ENCODE measurements around the gene CERKL. TPM values are rescaled to one million over a fixed set of nuclear protein-coding genes. Genes with fewer than 3 reads are reported as not detected.

The CERKL gene
- total and polyA plus RNA-seq, 2 of the 13 experiments (the other 11 are each of a cell fraction or from before 2014, with no cell fraction given), result not detected

DNA sequence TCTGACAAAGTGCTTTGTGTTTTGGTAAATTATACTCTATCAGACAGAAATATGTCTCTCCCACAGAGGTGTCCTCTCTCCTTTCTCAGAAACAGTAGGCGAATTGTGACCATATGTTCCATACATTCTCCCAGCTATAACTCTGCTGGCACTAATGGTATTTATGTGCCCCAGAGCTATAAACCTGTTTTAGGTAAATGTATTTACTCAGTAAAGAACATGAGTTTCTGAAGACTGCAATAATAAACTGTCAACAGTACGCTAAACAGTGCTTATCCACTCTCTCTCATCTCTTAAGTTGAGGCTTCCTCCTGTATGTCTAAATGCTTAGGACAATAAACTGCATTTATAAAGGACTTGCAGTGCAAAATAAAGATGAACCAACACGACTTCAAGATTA lies 141.2 kb downstream of the CERKL start:
- no peak overlapping the region for H2AFZ ChIP-seq (ENCODE audit: low read length)
- FAIRE-seq, result no peak
- intact Hi-C loops (cut with micrococcal nuclease; ENCODE audit: unreplicated experiment), result no loop called here
- no peaks in the 10 kb centered on the region for H3K27me3 ChIP-seq (ENCODE audit: control insufficient read depth in 1 of 2, insufficient read depth in 2 of 2, low read length in 2 of 2)
- ChIA-PET POLR2A (no interaction called here), CTCF (ENCODE audit: low intra/inter-chr PET ratio, low total read pairs) (no interaction called here)
- no TSS peak for BruUV-seq (replicated peaks)
- in situ Hi-C loops (cut with HindIII; ENCODE audit: extremely low pct_ligation_motif_present, low pct_unique_long_range_greater_than_20kb), result no loop called here
- no peak overlapping the region for H3K9ac ChIP-seq (ENCODE audit: insufficient read depth, low read depth, low read length)
- no peaks in the 10 kb centered on the region for H3K36me3 ChIP-seq (replicated peaks in 1 of 2; ENCODE audit: control insufficient read depth in 1 of 2, insufficient read depth in 2 of 2, low read length in 2 of 2)
- under 1% methylated on average over 3 of the region's 3 CpGs for WGBS (ENCODE audit: low lambda C conversion rate)
- no peaks in the 10 kb centered on the region for H4K20me1 ChIP-seq (ENCODE audit: insufficient read depth, low read length)
- no peaks in the 10 kb centered on the region for H3K9me3 ChIP-seq (ENCODE audit: low read length)
- no peak for DNase-seq (ENCODE audit: low spot score)
- no peak overlapping the region for H3K4me2 ChIP-seq (ENCODE audit: low read depth, low read length)
- H3K79me2 ChIP-seq (ENCODE audit: insufficient read depth, low read length), result no peaks in the 10 kb centered on the region
- no peak overlapping the region for H3K4me3 ChIP-seq (replicated peaks in 1 of 3; ENCODE audit: insufficient read depth in 1 of 3, low read depth in 2 of 3, low read length in 3 of 3)
- H3K27ac ChIP-seq (ENCODE audit: extremely low read length, insufficient read depth, low read length), result no peak overlapping the region
- no peak for ATAC-seq
- H3K4me1 ChIP-seq (ENCODE audit: insufficient read depth, low read length), result no peaks in the 10 kb centered on the region
- TF ChIP-seq ZNF619 (CRISPR knock-in tag; IDR thresholded peaks at IDR 0.05), result no peak
- TF ChIP-seq, protein P1, sequence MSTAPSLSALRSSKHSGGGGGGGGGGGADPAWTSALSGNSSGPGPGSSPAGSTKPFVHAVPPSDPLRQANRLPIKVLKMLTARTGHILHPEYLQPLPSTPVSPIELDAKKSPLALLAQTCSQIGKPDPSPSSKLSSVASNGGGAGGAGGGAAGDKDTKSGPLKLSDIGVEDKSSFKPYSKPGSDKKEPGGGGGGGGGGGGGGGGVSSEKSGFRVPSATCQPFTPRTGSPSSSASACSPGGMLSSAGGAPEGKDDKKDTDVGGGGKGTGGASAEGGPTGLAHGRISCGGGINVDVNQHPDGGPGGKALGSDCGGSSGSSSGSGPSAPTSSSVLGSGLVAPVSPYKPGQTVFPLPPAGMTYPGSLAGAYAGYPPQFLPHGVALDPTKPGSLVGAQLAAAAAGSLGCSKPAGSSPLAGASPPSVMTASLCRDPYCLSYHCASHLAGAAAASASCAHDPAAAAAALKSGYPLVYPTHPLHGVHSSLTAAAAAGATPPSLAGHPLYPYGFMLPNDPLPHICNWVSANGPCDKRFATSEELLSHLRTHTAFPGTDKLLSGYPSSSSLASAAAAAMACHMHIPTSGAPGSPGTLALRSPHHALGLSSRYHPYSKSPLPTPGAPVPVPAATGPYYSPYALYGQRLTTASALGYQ (CRISPR knock-in tag; IDR thresholded peaks at IDR 0.05), result no peak
- TF ChIP-seq ZNF569 (CRISPR knock-in tag; IDR thresholded peaks at IDR 0.05; ENCODE audit: borderline replicate concordance), result no peak
- no peak for TF ChIP-seq KMT2B (CRISPR knock-in tag; IDR thresholded peaks at IDR 0.05)
- no peak for TF ChIP-seq STAT5B (CRISPR knock-in tag; IDR thresholded peaks at IDR 0.05)
- TF ChIP-seq, protein P2, sequence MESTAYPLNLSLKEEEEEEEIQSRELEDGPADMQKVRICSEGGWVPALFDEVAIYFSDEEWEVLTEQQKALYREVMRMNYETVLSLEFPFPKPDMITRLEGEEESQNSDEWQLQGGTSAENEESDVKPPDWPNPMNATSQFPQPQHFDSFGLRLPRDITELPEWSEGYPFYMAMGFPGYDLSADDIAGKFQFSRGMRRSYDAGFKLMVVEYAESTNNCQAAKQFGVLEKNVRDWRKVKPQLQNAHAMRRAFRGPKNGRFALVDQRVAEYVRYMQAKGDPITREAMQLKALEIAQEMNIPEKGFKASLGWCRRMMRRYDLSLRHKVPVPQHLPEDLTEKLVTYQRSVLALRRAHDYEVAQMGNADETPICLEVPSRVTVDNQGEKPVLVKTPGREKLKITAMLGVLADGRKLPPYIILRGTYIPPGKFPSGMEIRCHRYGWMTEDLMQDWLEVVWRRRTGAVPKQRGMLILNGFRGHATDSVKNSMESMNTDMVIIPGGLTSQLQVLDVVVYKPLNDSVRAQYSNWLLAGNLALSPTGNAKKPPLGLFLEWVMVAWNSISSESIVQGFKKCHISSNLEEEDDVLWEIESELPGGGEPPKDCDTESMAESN (CRISPR knock-in tag; conservative IDR thresholded peaks at IDR 0.05), result no peak
- TF ChIP-seq, protein P3, sequence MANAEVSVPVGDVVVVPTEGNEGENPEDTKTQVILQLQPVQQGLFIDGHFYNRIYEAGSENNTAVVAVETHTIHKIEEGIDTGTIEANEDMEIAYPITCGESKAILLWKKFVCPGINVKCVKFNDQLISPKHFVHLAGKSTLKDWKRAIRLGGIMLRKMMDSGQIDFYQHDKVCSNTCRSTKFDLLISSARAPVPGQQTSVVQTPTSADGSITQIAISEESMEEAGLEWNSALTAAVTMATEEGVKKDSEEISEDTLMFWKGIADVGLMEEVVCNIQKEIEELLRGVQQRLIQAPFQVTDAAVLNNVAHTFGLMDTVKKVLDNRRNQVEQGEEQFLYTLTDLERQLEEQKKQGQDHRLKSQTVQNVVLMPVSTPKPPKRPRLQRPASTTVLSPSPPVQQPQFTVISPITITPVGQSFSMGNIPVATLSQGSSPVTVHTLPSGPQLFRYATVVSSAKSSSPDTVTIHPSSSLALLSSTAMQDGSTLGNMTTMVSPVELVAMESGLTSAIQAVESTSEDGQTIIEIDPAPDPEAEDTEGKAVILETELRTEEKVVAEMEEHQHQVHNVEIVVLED (CRISPR knock-in tag; IDR thresholded peaks at IDR 0.05; ENCODE audit: borderline replicate concordance), result no peak
- TF ChIP-seq, protein P4, sequence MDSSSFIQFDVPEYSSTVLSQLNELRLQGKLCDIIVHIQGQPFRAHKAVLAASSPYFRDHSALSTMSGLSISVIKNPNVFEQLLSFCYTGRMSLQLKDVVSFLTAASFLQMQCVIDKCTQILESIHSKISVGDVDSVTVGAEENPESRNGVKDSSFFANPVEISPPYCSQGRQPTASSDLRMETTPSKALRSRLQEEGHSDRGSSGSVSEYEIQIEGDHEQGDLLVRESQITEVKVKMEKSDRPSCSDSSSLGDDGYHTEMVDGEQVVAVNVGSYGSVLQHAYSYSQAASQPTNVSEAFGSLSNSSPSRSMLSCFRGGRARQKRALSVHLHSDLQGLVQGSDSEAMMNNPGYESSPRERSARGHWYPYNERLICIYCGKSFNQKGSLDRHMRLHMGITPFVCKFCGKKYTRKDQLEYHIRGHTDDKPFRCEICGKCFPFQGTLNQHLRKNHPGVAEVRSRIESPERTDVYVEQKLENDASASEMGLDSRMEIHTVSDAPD (CRISPR knock-in tag; IDR thresholded peaks at IDR 0.05), result no peak
- no peak for TF ChIP-seq TCF7L2 (IDR thresholded peaks at IDR 0.05; ENCODE audit: low read depth, low read length)
- TF ChIP-seq ZNF207 (IDR thresholded peaks at IDR 0.05; ENCODE audit: borderline replicate concordance), result no peak
- TF ChIP-seq NRL (CRISPR knock-in tag; IDR thresholded peaks at IDR 0.05; ENCODE audit: borderline replicate concordance), result no peak
- TF ChIP-seq, protein P5, sequence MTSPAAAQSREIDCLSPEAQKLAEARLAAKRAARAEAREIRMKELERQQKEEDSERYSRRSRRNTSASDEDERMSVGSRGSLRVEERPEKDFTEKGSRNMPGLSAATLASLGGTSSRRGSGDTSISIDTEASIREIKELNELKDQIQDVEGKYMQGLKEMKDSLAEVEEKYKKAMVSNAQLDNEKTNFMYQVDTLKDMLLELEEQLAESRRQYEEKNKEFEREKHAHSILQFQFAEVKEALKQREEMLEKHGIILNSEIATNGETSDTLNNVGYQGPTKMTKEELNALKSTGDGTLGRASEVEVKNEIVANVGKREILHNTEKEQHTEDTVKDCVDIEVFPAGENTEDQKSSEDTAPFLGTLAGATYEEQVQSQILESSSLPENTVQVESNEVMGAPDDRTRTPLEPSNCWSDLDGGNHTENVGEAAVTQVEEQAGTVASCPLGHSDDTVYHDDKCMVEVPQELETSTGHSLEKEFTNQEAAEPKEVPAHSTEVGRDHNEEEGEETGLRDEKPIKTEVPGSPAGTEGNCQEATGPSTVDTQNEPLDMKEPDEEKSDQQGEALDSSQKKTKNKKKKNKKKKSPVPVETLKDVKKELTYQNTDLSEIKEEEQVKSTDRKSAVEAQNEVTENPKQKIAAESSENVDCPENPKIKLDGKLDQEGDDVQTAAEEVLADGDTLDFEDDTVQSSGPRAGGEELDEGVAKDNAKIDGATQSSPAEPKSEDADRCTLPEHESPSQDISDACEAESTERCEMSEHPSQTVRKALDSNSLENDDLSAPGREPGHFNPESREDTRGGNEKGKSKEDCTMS (CRISPR knock-in tag; conservative IDR thresholded peaks at IDR 0.05), result no peak
